ENCODE data around the gene CPSF4. TPM values are rescaled to one million over a fixed set of nuclear protein-coding genes. Genes with fewer than 3 reads are reported as not detected.

The CPSF4 gene
- total and polyA plus RNA-seq, 8 donors, result 15.2 to 42.5 (median 23.7) TPM

DNA sequence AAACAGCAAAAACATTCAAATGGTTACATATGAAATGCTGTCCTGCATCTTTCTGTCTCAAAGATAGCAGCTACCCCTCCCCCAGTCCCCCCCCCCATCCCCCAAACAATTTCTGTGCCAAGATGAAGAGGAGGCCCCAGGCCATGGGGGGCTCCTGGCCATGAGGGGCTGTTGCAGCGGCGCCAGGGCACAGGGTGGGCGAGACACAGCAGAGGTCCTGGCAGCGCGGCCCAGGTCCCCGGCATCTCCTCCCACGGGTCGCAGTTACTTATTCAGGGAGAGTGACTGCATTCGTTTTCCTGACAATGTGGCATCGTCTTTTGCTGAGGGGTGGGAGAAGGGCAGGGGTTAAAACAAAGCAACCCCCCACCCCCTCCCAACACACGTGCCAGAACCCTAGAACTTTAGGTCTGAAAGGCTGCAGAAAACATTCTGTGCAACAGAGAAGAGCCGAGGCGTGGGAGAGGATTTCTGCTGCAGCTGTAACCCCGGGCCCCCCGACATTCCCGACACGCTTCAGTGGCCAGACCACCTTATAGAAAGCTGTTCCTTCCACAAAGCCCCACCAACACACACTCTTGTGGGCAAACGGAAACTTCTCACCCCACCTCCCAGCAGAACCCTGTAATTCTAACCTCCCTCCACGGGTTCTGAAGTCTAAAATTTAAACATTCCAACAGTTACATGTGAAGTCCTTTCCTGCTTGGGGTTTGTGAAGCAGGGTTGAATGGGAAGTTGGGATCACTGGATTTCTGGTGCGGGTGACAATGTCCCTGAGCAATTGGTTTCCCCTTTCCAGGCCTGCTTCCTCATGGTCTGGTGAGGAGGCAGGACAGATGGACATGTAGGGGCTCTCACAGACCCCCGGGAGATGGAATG, 42.1 kb upstream of the CPSF4 start:
- intact Hi-C loops (cut with DNase I), result no loop called here
- no peak overlapping the region for H3K4me3 ChIP-seq

DNA sequence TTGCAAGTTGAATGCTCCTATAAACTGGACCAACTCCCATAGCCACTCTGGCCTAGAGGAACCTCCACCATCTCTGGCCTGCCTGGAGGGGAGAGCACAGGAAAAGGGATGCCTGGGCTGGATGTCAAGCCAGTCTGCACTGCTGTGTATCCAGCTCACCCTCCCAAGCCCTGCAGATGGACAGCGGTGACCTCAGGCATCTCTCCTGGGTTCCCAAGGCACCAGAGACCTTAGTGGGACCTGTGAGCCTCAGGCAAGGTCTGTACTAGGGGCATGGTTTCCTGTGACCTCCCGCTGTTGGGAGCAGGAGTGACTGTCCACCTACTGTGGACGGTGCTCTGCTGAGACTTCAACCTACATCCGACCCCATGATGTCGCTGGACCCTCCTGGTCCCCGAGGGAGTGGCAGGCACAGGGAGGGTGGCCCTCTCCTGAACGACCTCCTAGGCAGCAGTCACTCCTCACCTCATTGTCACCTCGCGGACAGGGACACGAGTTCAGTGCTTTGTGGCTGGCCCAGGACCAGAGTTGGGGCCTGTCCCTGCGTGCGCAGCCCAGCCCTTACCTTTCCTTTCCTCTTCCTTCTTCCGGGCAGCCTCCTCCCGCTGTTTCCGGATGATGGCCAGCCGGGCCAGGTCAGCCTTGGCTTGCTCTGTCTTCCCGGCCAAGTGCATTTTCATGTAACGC, 41.3 kb upstream of the CPSF4 start:
- Histone ChIP-seq H3K9me3 (no peaks in the 10 kb centered on the region), H3K27ac (no peak overlapping the region), H3K27me3 (no peaks in the 10 kb centered on the region), H3K36me3 (peaks cover 0 to 43% (median 0%) of the 10 kb centered on the region in 3 donors), H3K4me3 (no peak overlapping the region), H3K4me1 (peaks cover 0 to 4% (median 1%) of the 10 kb centered on the region in 3 donors)
- ATAC-seq (no peak), FAIRE-seq (no peak), DNase-seq (no peak)
- 86 to 87% methylated on average over 15 to 18 of the region's 18 CpGs for WGBS, 2 donors
- intact Hi-C loops (cut with DNase I), result no loop called here
- TF ChIP-seq, protein P1, sequence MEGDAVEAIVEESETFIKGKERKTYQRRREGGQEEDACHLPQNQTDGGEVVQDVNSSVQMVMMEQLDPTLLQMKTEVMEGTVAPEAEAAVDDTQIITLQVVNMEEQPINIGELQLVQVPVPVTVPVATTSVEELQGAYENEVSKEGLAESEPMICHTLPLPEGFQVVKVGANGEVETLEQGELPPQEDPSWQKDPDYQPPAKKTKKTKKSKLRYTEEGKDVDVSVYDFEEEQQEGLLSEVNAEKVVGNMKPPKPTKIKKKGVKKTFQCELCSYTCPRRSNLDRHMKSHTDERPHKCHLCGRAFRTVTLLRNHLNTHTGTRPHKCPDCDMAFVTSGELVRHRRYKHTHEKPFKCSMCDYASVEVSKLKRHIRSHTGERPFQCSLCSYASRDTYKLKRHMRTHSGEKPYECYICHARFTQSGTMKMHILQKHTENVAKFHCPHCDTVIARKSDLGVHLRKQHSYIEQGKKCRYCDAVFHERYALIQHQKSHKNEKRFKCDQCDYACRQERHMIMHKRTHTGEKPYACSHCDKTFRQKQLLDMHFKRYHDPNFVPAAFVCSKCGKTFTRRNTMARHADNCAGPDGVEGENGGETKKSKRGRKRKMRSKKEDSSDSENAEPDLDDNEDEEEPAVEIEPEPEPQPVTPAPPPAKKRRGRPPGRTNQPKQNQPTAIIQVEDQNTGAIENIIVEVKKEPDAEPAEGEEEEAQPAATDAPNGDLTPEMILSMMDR (IDR thresholded peaks at IDR 0.05), result no peak

More for the DNA sequence above, 42.1 kb upstream of the CPSF4 start:
- peaks cover 0 to 39% (median 0%) of the 10 kb centered on the region in 3 donors for H3K36me3 ChIP-seq
- TF ChIP-seq, protein P1 (IDR thresholded peaks at IDR 0.05), result no peak
- ATAC-seq, result no peak
- no peaks in the 10 kb centered on the region for H3K27me3 ChIP-seq
- H3K4me1 ChIP-seq, result peaks cover 0 to 6% (median 4%) of the 10 kb centered on the region in 3 donors
- WGBS, 2 donors, result 85 to 88% methylated on average over 21 of the region's 21 CpGs
- H3K27ac ChIP-seq, result no peak overlapping the region
- FAIRE-seq, result no peak
- H3K9me3 ChIP-seq, result no peaks in the 10 kb centered on the region
- no peak for DNase-seq

DNA sequence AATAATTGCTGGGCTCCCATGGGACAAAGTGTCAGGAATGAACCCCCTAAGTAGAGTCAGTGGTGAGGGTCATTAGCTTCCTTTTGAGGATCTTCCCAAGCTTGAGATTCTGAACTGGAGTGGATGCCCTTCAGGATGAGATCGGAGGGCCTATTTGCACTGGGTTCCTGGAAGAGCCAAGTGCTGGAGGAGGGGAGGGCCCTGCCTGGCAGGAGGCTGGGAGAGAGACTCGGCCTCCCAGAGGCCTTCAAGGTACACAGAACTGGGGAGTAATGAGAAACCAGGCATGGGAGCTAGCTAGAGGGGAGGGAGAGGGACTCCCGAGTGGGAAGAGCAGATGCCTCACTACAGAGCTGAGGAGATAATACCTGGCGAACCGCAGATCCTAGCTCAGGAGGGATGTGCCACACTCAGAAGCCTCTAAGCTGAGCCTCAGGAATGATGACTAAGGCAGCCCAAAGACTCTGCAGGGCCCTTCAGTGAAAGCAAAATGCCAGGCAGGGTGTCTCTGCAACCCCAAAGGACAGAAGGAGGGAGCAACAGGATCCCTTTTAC, 39.8 kb upstream of the CPSF4 start:
- Histone ChIP-seq H3K4me1 (peaks cover 0 to 1% (median 0%) of the 10 kb centered on the region in 3 donors), H3K27ac (no peak overlapping the region), H3K9me3 (no peaks in the 10 kb centered on the region), H3K27me3 (no peaks in the 10 kb centered on the region), H3K4me3 (no peak overlapping the region), H3K36me3 (peaks cover 0 to 50% (median 0%) of the 10 kb centered on the region in 3 donors)
- ATAC-seq, result no peak
- intact Hi-C loops (cut with DNase I), result no loop called here
- 72 to 79% methylated on average over 5 of the region's 5 CpGs for WGBS, 2 donors
- TF ChIP-seq, protein P1 (IDR thresholded peaks at IDR 0.05), result no peak
- DNase-seq, result no peak
- FAIRE-seq, result no peak

DNA sequence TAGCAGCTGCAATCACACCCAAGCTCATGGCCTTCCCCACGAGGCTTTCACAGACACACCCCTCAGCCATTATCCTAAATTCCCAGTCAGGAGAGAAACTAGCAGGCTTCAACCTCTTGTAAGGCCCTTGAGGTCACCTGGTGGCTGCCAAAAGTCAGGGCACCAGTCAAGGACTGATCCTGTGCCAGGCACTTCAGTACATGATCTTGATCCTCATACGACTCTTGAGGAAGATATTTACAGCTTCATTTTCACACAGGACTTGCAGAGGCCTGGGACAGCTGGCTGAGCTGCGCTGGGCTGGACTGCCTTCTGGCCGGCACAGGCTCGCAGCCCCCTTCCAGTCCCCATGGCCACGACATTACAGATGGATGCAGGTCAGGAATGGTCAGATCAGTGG, 39.1 kb upstream of the CPSF4 start:
- FAIRE-seq, result no peak
- DNase-seq, result no peak
- H3K36me3 ChIP-seq, result peaks cover 0 to 53% (median 0%) of the 10 kb centered on the region in 3 donors
- TF ChIP-seq, protein P1 (IDR thresholded peaks at IDR 0.05), result no peak
- intact Hi-C loops (cut with DNase I), result no loop called here
- no peaks in the 10 kb centered on the region for H3K4me1 ChIP-seq
- ATAC-seq, result no peak
- no peak overlapping the region for H3K4me3 ChIP-seq
- H3K9me3 ChIP-seq, result no peaks in the 10 kb centered on the region
- WGBS, 2 donors, result 81 to 85% methylated on average over 6 of the region's 6 CpGs
- no peaks in the 10 kb centered on the region for H3K27me3 ChIP-seq
- no peak overlapping the region for H3K27ac ChIP-seq
